H4 (cell line): ENCODE data around the gene MASP1. TPM values are rescaled to one million over a fixed set of nuclear protein-coding genes. Genes with fewer than 3 reads are reported as not detected.
A peak's percentile ranks its signal among the peaks of the same experiment; 100 is the strongest.

Experiments used
- DNase-seq: peaks from one replicate; pipeline ENCODE4 v3.0.0-alpha.2; 2015; ENCODE audit warnings: low spot score
- total RNA-seq: library from RNA; depleted of rRNA; stranded (reverse); fragments of >200 nt; shearing (Covaris generic); gene quantifications from 2 replicates; pipeline ENCODE4 v1.2.3, GENCODE V29; 2014

The MASP1 gene
- total RNA-seq, 1 experiment from 2014 or later, result 10.2 TPM

GRCh38 chr3:187293516-187294430, 2.2 kb upstream of the MASP1 start:
- DNase-seq, result no peak

GRCh38 chr3:187292631-187293515, 1.3 kb upstream of the MASP1 start:
- DNase-seq, result no peak

- no peak for DNase-seq
Observed at GRCh38 chr3:187292181-187292580, 644 bp upstream of the MASP1 start.

GRCh38 chr3:187291001-187291511, 481 bp downstream of the MASP1 start:
- DNase-seq, result peak; percentile 80

- no peak for DNase-seq
Observed at GRCh38 chr3:187290503-187290902, 1.0 kb downstream of the MASP1 start.

GRCh38 chr3:187288855-187289605, 2.5 kb downstream of the MASP1 start:
- no peak for DNase-seq

GRCh38 chr3:187288131-187288854, 3.2 kb downstream of the MASP1 start:
- no peak for DNase-seq

GRCh38 chr3:187287256-187287655, 4.3 kb downstream of the MASP1 start:
- DNase-seq, result no peak

GRCh38 chr3:187286467-187287059, 5.0 kb downstream of the MASP1 start:
- DNase-seq, result peak; percentile 51

- peak; percentile 75 for DNase-seq
Observed at GRCh38 chr3:187281191-187281714, 10.3 kb downstream of the MASP1 start.

GRCh38 chr3:187280644-187281043, 10.9 kb downstream of the MASP1 start:
- no peak for DNase-seq

GRCh38 chr3:187277129-187277462, 14.4 kb downstream of the MASP1 start:
- DNase-seq, result no peak

GRCh38 chr3:187276397-187277128, 15.0 kb downstream of the MASP1 start:
- DNase-seq, result no peak

GRCh38 chr3:187274977-187275338, 16.6 kb downstream of the MASP1 start:
- DNase-seq, result no peak

- no peak for DNase-seq
Observed at GRCh38 chr3:187274315-187274976, 17.1 kb downstream of the MASP1 start.

GRCh38 chr3:187271582-187271981, 20.0 kb downstream of the MASP1 start:
- no peak for DNase-seq

GRCh38 chr3:187269486-187269885, 22.1 kb downstream of the MASP1 start:
- DNase-seq, result no peak

GRCh38 chr3:187267306-187267705, 24.2 kb downstream of the MASP1 start:
- no peak for DNase-seq

- no peak for DNase-seq
Observed at GRCh38 chr3:187266691-187267090, 24.8 kb downstream of the MASP1 start.
